ENCODE data around the gene INO80.
"Not testable (repeated sequence)": the region's sequence is repeated elsewhere in the genome, so short reads cannot be mapped to it uniquely, and the experiment has no call there.

The INO80 gene

GRCh38 chr15:40981186-40981585, 134.9 kb downstream of the INO80 start:
- TF ChIP-seq JUND (IDR thresholded peaks at IDR 0.05; ENCODE audit: low read depth) = no peak
- no peak for DNase-seq (ENCODE audit: low read depth in 1 of 2, low spot score in 1 of 2)
- in situ Hi-C loops (cut with HindIII; ENCODE audit: low pct_unique_long_range_greater_than_20kb, low sequenced_read_pairs) = no loop called here

DNA sequence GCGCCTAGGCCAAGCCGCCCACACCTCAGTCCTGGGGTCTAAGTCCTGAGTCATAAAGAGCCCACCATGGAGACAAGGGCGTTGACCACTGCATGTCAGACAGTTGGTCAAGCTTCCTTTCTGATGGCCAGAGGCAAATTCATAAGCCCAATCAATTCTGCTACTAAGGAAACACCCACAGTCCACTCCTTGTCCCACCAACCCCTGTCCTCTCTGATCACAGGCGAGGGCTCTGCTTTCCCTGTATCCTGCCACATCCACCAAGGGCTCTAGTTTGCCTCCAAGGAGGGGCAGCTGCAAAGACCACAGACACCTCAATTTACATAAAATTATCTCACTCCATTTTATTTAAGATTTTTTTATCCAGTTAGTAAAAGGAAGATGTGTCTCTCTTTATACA, 137.5 kb downstream of the INO80 start:
- DNase-seq (ENCODE audit: low read depth in 1 of 2, low spot score in 1 of 2) = no peak
- TF ChIP-seq JUND (IDR thresholded peaks at IDR 0.05; ENCODE audit: low read depth) = no peak
- in situ Hi-C loops (cut with HindIII; ENCODE audit: low pct_unique_long_range_greater_than_20kb, low sequenced_read_pairs) = no loop called here

DNA sequence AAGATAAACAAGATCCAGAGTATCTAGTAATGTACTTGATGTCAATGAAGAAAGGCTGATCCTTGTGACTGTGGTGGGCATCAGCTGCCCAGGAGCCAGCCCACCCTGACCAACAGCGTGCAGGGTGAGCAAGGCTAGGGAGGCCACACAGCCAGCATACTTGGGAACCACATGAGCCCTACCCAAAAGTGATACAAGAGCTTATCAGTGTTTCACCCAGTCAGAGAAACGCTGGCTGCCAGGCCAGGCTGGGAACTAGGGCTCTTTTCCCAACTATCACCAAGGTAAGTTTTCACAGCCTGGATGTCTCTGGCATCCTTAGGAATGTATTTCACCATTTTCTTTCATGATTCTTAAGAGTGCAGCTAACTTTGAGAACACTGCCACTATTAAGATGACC, 137.9 kb downstream of the INO80 start:
- in situ Hi-C loops (cut with HindIII; ENCODE audit: low pct_unique_long_range_greater_than_20kb, low sequenced_read_pairs) = no loop called here
- TF ChIP-seq JUND (IDR thresholded peaks at IDR 0.05; ENCODE audit: low read depth) = no peak
- no peak for DNase-seq (ENCODE audit: low read depth in 1 of 2, low spot score in 1 of 2)

DNA sequence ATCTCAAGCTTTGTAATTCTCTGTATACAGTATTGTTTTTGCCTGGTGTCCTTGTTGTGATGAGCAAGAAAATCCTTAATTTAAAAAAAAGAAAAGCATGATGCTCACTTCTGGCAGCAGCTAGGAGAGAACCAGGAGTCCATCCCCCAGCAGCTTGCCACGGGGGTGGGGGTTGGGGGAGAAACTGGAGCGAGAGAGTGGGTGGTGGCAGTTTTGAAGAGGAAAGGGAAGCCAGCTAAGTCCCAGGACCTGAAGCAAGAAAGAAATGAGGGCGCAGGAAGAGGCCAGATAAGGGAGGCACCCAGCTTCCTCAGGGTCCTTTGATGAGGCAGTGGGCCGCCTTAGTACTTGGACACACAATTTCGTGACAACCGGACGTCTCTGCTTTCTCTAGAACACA, 139.3 kb downstream of the INO80 start:
- TF ChIP-seq JUND (IDR thresholded peaks at IDR 0.05; ENCODE audit: low read depth) = no peak
- no peak for DNase-seq (ENCODE audit: low read depth in 1 of 2, low spot score in 1 of 2)
- in situ Hi-C loops (cut with HindIII; ENCODE audit: low pct_unique_long_range_greater_than_20kb, low sequenced_read_pairs) = no loop called here

GRCh38 chr15:40974879-40975278, 141.2 kb downstream of the INO80 start:
- no peak for TF ChIP-seq JUND (IDR thresholded peaks at IDR 0.05; ENCODE audit: low read depth)
- DNase-seq (ENCODE audit: low read depth in 1 of 2, low spot score in 1 of 2) = no peak
- in situ Hi-C loops (cut with HindIII; ENCODE audit: low pct_unique_long_range_greater_than_20kb, low sequenced_read_pairs) = no loop called here

DNA sequence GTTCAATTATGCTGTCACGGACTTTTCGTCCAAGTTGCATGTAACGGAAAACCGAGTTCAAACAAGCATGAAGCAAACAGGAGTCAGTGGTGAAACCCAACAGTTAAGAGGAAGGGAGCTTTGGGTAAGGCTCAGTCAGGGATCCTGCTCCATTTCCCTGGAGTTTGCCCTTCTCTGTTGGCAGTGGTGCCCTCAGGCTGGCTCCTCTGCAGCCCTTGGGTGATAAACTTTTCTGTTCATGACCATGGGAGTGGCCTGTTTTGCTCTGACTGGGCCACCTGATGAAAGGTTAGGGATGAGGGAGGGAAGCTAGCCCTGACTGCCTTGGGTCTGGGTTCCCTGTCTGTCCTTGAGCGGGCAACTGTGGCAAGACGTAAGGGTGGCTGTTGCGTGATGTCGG, 146.7 kb downstream of the INO80 start:
- in situ Hi-C loops (cut with HindIII; ENCODE audit: low pct_unique_long_range_greater_than_20kb, low sequenced_read_pairs) = no loop called here
- DNase-seq (ENCODE audit: low read depth in 1 of 2, low spot score in 1 of 2) = no peak
- TF ChIP-seq JUND (IDR thresholded peaks at IDR 0.05; ENCODE audit: low read depth) = no peak

- no peak for DNase-seq (ENCODE audit: low read depth in 1 of 2, low spot score in 1 of 2)
- in situ Hi-C loops (cut with HindIII; ENCODE audit: low pct_unique_long_range_greater_than_20kb, low sequenced_read_pairs) = no loop called here
- TF ChIP-seq JUND (IDR thresholded peaks at IDR 0.05; ENCODE audit: low read depth) = no peak
Measured at GRCh38 chr15:40968290-40969085, 147.6 kb downstream of the INO80 start.

- TF ChIP-seq JUND (IDR thresholded peaks at IDR 0.05; ENCODE audit: low read depth) = no peak
- in situ Hi-C loops (cut with HindIII; ENCODE audit: low pct_unique_long_range_greater_than_20kb, low sequenced_read_pairs) = no loop called here
- no peak for DNase-seq (ENCODE audit: low read depth in 1 of 2, low spot score in 1 of 2)
Measured at GRCh38 chr15:40964634-40965033, 151.4 kb downstream of the INO80 start.

DNA sequence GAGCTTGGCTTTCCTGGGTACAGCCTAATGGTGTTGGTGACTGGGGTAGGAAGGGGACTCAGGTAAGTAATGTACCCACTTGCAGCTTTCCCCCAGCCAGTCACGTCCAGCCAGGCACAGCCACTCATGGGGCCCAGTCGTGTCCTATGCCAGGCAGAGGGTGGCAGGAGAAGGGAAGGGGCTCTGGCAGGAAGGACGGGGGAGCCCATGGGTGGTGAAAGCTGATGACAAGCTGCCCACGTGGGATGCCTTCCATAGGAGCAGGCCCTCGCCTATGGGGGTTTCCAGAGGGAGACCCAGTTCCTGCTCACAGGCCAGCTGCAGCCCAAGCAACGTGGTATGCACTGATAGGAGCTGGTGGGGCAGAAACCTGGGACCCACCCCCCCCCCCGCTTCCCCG, 152.1 kb downstream of the INO80 start:
- TF ChIP-seq JUND (IDR thresholded peaks at IDR 0.05; ENCODE audit: low read depth) = no peak
- in situ Hi-C loops (cut with HindIII; ENCODE audit: low pct_unique_long_range_greater_than_20kb, low sequenced_read_pairs) = no loop called here
- no peak for DNase-seq (ENCODE audit: low read depth in 1 of 2, low spot score in 1 of 2)

- DNase-seq (ENCODE audit: low read depth in 1 of 2, low spot score in 1 of 2) = no peak
- no peak for TF ChIP-seq JUND (IDR thresholded peaks at IDR 0.05; ENCODE audit: low read depth)
- in situ Hi-C loops (cut with HindIII; ENCODE audit: low pct_unique_long_range_greater_than_20kb, low sequenced_read_pairs) = no loop called here
Measured at GRCh38 chr15:40963201-40963600, 152.9 kb downstream of the INO80 start.

GRCh38 chr15:40962317-40962716, 153.8 kb downstream of the INO80 start:
- in situ Hi-C loops (cut with HindIII; ENCODE audit: low pct_unique_long_range_greater_than_20kb, low sequenced_read_pairs) = not testable (repeated sequence)

DNA sequence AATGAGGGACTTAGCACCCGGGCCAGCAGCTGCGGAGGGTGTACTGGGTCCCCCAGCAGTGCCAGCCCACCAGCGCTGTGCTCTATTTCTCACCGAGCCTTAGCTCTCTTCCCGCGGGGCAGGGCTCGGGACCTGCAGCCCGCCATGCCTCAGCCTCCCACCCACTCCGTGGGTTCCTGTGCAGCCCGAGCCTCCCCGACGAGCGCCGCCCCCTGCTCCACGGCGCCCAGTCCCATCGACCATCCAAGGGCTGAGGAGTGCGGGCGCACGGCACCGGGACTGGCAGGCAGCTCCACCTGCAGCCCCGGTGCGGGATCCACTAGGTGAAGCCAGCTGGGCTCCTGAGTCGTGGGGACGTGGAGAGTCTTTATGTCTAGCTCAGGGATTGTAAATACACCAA, 154.3 kb downstream of the INO80 start:
- DNase-seq (ENCODE audit: low read depth in 1 of 2, low spot score in 1 of 2); in situ Hi-C loops (cut with HindIII; ENCODE audit: low pct_unique_long_range_greater_than_20kb, low sequenced_read_pairs): not testable (repeated sequence)

More at GRCh38 chr15:40962317-40962716, 153.8 kb downstream of the INO80 start:
- DNase-seq (ENCODE audit: low read depth in 1 of 2, low spot score in 1 of 2) = not testable (repeated sequence)

- TF ChIP-seq JUND (IDR thresholded peaks at IDR 0.05; ENCODE audit: low read depth) = no peak
- no peak for DNase-seq (ENCODE audit: low read depth in 1 of 2, low spot score in 1 of 2)
- in situ Hi-C loops (cut with HindIII; ENCODE audit: low pct_unique_long_range_greater_than_20kb, low sequenced_read_pairs) = no loop called here
Measured at GRCh38 chr15:40960925-40961324, 155.2 kb downstream of the INO80 start.
